GM12891 (cell line): ENCODE results near the gene COMT.

ENCODE experiments used
- DNase-seq: peaks from one replicate; pipeline ENCODE4 v3.0.0; 2011; ENCODE audit warnings: low spot score; ENCODE audit not compliant: insufficient read length
- FAIRE-seq: peaks from 2 replicates; lab custom pipeline; 2011; peaks lifted over from hg19 to GRCh38; lab: Jason Lieb, UNC
- PAX5 ChIP-seq: IDR thresholded peaks from 2 replicates; pipeline ENCODE4 v1.6.1; 2011; ENCODE audit warnings: low read length, moderate library complexity, mild to moderate bottlenecking; ENCODE audit not compliant: insufficient read depth, severe bottlenecking
- POLR2A ChIP-seq: IDR thresholded peaks from 2 replicates; pipeline ENCODE4 v1.6.1; 2011; ENCODE audit warnings: low read depth, low read length, control low read depth
- POLR2AphosphoS5 ChIP-seq: IDR thresholded peaks from 2 replicates; pipeline ENCODE4 v1.6.1; 2011; ENCODE audit warnings: low read depth, low read length, control low read depth
- POU2F2 ChIP-seq: IDR thresholded peaks from 2 replicates; pipeline ENCODE4 v1.6.1; 2011; ENCODE audit warnings: low read depth, mild to moderate bottlenecking, control low read depth, low read length, moderate library complexity
- SPI1 ChIP-seq: IDR thresholded peaks from 2 replicates; pipeline ENCODE4 v1.6.1; 2011; ENCODE audit warnings: low read depth, low read length, control low read depth
- TAF1 ChIP-seq: IDR thresholded peaks from 2 replicates; pipeline ENCODE4 v1.6.1; 2011; ENCODE audit warnings: low read depth, low read length, control low read depth

COMT gene

GRCh38 chr22:19957445-19957844 lies 15.9 kb downstream of the COMT start:
- no peak for FAIRE-seq
- no peak for DNase-seq
- TF ChIP-seq POLR2A (no peak), POLR2AphosphoS5 (no peak), SPI1 (no peak), TAF1 (no peak), PAX5 (no peak), POU2F2 (no peak)

- FAIRE-seq (no peak), DNase-seq (no peak)
- TF ChIP-seq POLR2A (no peak), PAX5 (no peak), POLR2AphosphoS5 (no peak), POU2F2 (no peak), SPI1 (no peak), TAF1 (no peak)
Observed at GRCh38 chr22:19958083-19959042, 16.8 kb downstream of the COMT start.

GRCh38 chr22:19959043-19959586 lies 17.5 kb downstream of the COMT start:
- DNase-seq (no peak), FAIRE-seq (no peak)
- TF ChIP-seq POLR2AphosphoS5 (no peak), PAX5 (no peak), SPI1 (no peak), POLR2A (no peak), POU2F2 (no peak), TAF1 (no peak)

- no peak for FAIRE-seq
- DNase-seq = no peak
- TF ChIP-seq POLR2AphosphoS5 (no peak), POU2F2 (no peak), SPI1 (no peak), TAF1 (no peak), POLR2A (no peak), PAX5 (no peak)
Observed at GRCh38 chr22:19959587-19960490, 18.3 kb downstream of the COMT start.

- TF ChIP-seq POU2F2 (no peak), POLR2A (no peak), POLR2AphosphoS5 (no peak), TAF1 (no peak), SPI1 (no peak), PAX5 (no peak)
- FAIRE-seq (no peak), DNase-seq (no peak)
Observed at GRCh38 chr22:19960491-19961200, 19.1 kb downstream of the COMT start.

- no peak for TF ChIP-seq SPI1
- no peak for TF ChIP-seq POLR2AphosphoS5
- TF ChIP-seq POLR2A = no peak
- TF ChIP-seq TAF1 = no peak
- TF ChIP-seq PAX5 = no peak
- no peak for TF ChIP-seq POU2F2
- FAIRE-seq (no peak), DNase-seq (no peak)
Observed at GRCh38 chr22:19961201-19961580, 19.6 kb downstream of the COMT start.

- TF ChIP-seq POLR2A (no peak), POLR2AphosphoS5 (no peak), POU2F2 (no peak), TAF1 (no peak), SPI1 (no peak), PAX5 (no peak)
- FAIRE-seq (no peak), DNase-seq (no peak)
Observed at GRCh38 chr22:19961868-19962245, 20.3 kb downstream of the COMT start.

- DNase-seq (peak; percentile 89), FAIRE-seq (no peak)
- TF ChIP-seq TAF1 (no peak), POLR2AphosphoS5 (no peak), PAX5 (no peak), SPI1 (no peak), POU2F2 (no peak), POLR2A (no peak)
Observed at GRCh38 chr22:19962246-19962908, 20.8 kb downstream of the COMT start.
